Fibroblast of skin of right biceps (primary cell): ENCODE data around the gene PPRC1.

Source experiments
- DNase-seq: peaks from one replicate; pipeline ENCODE4 v3.0.0-alpha.2; 2013

Gene PPRC1

DNA sequence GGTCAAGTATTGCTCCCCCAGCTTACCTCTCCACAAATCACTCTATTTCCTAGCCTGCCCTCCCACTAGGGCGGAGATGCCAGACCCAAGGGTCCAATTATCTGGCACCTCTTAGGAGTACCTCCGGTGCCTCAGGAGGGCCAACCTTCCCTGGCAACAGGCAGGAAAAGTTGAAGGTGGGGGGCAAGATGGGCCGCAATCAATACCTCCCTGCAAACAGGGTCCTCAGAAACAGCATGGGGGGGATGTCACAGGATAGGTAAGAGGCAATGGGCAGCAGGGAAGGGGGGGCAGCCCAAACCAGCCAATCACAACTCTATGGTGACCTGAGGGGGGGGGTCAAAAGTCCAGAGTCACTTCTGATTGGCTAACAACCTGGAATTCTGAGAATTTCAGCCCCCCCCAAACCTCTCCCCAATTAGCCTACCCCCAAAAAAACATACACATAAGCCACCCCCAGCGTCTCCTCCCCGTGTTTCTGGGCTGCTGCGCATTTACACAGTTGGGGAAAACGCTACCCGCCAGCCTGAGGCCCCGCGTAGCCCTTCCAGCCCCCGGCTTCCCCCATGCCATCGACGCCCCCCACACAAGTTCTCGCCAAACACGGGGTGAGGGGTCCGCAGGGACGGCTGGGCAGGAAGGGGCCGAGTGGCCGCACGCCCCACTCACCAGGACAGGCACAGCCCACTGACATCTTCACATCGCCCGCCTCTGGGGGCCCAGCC is 13.3 kb upstream of the PPRC1 start:
- DNase-seq: peak; percentile 90

DNA sequence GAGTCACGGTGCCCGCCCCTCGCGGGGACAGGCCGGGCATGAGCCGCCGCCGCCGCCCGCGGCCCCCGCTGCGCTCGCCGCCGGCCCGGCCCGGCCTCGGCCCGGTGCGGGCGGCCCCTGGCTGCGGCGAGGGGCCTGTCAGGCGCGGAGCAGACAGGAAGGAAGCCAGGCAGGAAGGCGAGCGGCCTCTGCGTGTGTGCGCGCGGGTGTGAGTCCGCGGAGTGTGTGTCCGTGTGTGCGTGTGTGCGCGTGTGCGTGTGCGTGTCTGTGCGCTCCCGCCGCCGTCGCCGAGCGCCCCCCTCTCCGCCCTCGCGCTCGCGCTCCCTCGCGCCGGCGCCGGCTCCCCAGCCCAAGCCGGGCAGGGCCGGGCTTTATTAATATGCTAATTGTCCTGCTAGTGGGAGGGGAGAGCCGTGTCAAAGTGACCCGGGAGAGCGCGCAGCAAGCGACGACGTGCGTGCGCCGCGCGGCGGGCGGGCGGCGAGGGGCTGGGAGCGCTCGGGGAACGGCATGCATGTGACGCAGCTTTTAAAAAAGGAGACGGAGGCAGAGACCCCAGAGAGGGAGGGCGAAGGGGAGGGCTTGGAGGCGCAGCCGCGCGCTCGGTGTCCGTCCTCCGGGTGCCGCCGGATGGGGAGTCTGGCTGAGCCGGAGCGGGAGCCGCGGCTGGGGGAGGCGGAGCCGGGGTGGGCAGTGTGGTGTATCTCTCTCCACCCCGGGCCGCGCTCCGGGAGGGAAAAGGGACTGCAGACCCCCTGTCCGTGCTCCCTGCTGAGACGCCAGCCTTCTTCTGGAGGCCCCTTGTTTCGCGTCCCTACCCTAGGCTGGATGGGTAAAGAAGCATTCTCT is 12.5 kb upstream of the PPRC1 start, which contains the start of gene LDB1:
LDB1 (minus strand) TSS at position 227 of the 849 bp plus-strand sequence. CDS start 258 bp downstream, outside the sequence.
- DNase-seq: peak; percentile 88

DNA sequence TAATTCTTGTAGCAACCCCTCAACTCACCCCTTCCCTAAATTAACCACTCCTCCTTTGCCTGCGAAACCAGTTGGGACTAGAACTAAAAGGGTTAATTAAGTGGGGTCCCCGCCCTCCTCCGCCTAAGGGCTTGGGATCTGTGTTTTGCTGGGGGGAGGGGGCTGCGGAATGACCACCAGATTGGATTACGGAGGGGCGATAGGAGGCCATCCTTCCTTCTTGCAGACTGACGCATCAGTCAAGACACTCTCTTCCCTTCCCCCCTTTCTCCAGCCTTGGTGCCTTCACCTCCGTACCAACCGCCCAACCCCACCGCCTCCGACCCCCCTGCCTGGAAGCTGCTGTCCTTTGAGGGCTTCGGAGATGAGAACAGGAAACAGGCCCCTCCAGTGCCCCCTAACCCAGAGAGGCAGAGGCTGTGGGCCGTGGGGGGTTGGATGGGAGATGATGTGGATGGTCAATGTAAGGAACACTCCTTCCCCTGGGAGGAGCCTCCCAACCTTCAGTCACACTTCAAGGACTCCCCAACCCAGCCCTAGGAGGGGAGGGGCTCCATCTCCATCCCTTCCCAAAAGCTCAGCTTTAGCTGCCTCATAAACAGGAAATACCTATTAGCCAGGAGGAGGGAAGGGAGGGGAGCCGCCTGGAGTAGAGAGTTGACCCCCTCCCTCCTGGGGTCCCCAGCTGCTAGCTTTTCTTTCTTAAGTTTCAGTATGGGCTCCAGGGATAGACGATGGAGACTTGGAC is 11.7 kb upstream of the PPRC1 start:
- DNase-seq: peak; percentile 95

DNA sequence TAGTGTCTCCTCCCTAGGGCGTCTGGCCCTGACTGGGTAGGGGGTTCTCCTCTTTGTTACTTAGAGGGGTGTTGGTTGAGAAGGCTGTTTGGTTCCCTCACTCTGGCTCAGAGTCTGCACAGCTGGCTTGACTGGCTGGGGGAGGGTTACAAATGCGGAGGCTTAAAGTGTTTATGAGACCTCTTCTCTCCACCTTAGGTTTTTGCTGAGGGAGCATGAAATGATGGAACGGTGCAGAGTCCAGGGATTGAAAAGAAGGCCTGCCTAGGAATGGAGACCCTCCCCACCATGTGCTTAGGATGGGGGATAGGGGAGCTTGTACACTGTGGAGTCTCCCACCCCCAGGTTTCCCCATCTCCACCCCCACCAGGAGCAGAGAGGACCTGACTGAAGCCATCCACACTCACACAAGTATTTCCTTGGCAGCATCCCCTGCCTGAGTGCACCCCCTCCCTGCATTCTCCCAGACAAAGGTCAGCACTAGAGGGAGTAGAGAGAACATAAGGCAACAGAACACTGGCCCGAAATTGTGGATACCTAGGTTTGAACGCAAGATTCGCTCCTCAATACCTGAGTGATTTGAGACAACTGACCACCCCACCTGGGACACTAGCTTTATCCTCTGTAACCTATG is 11.0 kb upstream of the PPRC1 start:
- peak; percentile 77 for DNase-seq

DNA sequence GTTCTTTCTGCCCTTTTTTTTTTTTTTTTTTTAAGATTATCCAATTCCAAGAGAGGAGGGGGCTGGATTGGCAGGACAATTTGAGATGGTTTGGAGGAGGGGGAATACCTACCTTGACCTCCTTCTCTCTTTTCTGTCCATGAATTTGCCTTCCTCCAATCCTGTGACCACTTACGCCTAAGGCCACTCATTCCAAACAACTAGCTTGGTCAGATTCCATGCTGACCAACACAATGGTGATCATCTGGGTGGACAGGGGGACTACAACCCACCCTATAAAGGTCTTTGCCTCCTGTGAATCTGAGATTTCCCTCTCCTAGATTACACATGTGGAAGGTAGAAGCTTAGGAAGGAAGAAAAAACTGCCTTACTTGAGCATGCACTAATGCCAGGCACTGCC is 10.4 kb upstream of the PPRC1 start:
- no peak for DNase-seq

DNA sequence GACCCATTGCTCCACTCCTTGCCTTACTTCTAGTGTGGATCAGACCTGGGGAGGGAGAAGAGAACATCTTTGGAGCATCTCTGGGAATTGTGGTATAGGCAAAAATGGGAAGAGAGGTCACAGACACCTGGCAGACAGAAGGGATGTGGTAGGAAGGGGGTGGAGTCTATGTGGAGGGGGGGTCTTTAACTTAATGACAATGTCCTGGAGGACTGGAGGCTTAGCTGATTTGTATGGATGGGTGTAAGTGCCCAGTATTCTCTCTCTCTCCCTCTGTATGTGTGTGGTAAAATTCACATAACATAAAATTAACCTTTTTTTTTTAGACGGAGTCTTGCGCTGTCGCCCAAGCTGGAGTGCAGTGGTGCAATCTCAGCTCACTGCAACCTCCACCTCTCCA is 9.6 kb upstream of the PPRC1 start:
- DNase-seq: no peak

DNA sequence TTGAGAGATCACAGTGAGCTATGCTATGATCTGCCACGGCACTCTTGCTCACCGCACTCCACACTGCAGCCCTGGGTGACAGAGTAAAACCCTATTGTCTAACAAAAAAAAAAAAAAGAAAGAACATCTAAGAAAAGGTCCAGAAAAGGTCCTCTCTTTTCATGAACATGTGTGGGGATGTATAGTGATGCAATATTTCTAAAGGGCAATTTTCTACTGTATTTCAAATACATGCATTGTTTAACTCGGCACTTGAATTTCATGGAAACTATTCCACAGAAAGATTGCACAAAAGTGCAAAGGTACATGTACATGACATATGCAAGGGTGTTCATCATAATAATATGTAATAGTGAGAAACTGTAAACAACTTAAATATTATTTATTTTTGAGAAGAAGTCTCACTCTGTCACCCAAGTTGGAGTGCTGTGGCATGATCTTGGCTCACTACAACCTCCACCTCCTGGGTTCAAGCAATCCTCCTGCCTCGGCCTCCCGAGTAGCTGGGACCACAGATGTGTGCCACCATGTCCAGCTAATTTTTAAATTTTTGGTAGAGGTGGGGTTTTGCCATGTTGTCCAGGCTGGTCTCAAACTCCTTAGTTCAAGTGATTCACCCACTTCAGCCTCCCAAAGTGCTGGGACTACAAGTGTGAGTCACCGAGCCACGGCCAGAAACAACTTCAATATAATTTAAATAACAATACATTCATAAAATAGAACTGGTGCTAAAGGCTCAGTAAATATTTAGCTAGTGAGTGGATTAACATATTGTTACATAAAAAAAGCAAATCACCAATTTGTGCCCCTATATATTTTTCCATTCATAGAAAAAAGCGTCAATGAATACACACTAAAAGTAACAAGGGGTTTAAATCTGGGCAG is 1.3 kb upstream of the PPRC1 start:
- DNase-seq: peak; percentile 66

DNA sequence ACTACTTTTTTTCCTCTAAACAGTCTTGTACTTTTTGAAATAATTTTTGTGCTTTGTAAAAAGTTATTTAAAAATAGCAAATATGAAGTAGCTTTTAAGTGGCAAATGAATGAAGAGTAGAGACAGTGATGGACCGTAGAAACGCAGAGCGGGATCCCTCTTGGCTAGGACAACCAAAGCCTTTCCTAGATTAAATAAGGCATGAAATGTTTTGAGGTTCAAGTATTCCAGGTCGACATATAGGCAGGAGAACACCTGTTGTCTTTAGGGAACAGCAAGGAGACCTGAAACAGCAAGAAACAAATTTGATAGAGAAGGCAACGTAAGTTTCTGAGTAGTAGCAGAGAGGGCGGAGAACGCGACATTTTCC is 662 bp upstream of the PPRC1 start:
- DNase-seq: no peak

DNA sequence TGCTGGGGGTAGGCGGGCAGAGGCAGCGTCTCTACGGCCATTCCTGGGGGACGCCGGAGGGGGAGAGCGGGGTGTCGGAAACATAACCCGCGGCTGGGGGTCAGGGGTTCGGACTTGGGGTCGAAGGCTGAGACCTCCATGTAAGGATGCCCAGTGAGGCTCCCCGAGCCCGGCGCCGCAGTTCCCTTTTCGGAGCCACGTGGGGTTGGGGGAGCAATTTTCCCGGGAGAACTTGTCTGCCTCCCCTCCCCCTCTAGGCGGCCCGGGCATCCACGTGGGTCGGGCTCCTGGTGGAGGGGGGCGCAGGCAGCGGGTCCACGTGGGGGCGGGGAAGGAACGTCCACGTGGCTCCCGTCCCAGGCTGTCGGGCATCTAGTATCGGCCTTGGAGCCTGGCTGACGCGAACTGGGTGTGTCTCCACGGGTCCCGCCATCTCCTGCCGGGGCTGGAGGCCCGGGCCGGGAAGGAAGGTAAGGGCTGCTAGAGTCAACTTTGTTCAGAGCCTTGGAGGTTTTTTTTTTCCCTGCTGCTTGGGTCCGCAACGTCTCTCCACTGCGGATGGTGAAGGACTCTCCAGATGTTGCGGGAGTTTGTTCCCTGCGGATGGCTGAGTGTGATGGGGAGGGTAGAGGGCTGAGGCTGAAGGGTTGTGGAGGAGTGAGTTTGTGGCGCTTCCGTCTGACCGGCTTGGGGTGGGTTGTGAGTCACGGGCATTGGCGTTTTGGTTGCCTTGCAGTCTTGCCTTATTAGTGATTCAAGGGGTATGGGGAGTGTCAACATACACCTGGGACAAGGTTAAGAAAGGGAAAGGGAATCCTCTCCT is 744 bp downstream of the PPRC1 start:
- peak; percentile 86 for DNase-seq

DNA sequence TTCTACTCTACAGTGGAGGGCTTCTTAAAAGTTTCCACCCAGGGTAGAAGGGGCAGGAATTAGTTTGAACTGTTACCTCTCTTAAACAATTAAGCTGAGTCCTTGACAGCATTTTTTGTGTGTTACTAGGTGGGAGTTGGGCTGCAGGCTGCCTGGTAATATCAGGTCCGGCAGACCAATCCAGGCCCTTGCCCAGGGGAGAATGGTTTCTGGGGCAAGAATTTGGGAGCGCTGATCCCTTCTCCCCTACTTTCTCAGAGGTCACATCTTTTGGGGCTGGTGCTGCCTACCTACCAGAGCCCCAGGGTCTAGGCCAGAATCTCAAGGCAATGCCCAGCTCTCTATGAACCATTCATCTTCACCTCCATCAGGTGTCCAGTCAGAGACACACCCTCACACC is 1.6 kb downstream of the PPRC1 start:
- DNase-seq: no peak

DNA sequence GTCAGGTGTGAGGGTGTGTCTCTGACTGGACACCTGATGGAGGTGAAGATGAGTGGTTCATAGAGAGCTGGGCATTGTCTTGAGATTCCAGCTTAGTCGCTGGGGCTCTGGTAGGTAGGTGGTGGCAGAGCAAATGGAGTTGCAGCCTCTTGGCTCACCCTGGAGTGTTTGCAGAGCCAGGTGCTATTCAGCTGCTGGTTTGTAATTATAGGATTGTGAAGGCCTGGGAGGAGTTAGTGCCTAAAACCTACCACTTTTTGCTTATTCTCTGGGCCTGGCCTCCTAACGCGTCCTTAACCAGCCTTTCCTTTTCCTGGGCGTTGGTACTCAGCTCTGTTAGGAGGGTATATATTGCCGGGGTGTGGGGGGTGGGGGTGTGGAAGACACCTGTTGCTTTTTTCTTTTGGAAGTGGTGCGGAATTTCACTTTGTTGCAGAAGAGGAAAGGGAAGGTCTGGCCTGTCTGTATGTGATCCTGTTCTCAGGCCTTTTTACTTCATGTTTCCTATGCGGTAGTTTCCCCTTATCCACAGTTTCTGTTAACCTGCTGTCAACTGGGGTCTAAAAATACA is 3.2 kb downstream of the PPRC1 start:
- no peak for DNase-seq

DNA sequence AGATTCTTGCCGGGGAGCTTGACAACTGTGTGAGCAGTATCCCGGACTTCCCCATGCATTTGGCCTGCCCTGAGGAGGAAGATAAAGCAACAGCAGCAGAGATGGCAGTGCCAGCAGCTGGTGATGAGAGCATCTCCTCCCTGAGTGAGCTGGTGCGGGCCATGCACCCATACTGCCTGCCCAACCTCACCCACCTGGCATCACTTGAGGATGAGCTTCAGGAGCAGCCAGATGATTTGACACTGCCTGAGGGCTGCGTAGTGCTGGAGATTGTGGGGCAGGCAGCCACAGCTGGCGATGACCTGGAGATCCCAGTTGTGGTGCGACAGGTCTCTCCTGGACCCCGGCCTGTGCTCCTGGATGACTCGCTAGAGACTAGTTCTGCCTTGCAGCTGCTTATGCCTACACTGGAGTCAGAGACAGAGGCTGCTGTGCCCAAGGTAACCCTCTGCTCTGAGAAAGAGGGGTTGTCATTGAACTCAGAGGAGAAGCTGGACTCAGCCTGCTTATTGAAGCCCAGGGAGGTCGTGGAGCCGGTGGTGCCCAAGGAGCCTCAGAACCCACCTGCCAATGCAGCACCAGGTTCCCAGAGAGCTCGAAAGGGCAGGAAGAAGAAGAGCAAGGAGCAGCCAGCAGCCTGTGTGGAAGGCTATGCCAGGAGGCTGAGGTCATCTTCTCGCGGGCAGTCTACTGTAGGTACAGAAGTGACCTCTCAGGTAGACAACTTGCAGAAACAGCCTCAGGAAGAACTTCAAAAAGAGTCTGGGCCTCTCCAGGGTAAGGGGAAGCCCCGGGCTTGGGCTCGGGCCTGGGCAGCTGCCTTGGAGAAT is 6.7 kb downstream of the PPRC1 start:
- DNase-seq: no peak

DNA sequence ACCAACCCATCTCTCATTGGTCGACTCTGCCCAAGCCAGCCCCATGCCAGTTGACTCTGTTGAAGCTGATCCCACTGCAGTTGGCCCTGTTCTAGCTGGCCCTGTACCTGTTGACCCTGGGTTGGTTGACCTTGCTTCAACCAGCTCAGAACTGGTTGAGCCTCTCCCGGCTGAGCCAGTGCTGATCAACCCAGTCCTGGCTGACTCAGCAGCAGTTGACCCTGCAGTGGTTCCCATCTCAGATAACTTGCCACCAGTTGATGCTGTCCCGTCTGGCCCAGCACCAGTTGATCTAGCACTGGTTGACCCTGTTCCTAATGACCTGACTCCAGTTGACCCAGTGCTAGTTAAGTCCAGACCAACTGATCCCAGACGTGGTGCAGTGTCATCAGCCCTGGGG is 7.4 kb downstream of the PPRC1 start:
- DNase-seq: no peak

DNA sequence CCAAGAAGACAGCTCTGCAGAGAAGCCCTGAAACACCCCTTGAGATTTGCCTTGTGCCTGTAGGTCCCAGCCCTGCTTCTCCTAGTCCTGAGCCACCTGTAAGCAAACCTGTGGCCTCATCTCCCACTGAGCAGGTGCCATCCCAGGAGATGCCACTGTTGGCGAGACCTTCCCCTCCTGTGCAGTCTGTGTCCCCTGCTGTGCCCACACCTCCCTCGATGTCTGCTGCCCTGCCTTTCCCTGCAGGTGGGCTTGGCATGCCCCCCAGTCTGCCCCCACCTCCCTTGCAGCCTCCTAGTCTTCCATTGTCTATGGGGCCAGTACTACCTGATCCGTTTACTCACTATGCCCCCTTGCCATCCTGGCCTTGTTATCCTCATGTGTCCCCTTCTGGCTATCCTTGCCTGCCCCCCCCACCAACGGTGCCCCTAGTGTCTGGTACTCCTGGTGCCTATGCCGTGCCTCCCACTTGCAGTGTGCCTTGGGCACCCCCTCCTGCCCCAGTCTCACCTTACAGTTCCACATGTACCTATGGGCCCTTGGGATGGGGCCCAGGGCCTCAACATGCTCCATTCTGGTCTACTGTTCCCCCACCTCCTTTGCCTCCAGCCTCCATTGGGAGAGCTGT is 8.2 kb downstream of the PPRC1 start:
- DNase-seq: no peak

DNA sequence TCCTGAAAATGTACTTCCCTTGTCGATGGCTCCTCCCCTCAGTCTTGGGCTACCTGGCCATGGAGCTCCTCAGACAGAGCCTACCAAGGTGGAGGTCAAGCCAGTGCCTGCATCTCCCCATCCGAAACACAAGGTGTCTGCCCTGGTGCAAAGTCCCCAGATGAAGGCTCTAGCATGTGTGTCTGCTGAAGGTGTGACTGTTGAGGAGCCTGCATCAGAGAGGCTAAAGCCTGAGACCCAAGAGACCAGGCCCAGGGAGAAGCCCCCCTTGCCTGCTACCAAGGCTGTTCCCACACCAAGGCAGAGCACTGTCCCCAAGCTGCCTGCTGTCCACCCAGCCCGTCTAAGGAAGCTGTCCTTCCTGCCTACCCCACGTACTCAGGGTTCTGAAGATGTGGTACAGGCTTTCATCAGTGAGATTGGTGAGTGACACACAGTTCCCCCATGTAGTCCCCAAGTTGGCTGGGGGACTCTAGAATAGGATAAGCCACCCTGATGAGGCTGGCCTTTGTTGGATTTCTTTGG is 8.8 kb downstream of the PPRC1 start:
- DNase-seq: no peak

DNA sequence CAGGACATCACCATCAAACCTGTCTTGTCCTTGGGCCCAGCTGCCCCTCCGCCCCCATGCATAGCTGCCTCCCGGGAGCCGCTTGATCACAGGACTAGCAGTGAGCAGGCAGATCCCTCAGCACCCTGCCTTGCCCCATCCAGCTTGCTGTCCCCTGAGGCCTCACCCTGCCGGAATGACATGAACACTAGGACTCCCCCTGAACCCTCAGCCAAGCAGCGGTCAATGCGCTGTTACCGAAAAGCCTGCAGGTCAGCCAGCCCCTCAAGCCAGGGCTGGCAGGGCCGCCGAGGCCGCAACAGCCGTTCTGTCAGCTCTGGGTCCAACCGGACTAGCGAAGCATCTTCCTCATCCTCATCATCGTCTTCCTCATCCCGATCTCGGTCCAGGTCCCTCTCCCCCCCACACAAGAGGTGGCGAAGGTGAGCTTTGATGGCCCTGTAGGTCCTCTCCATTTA is 14.2 kb downstream of the PPRC1 start:
- DNase-seq: no peak

DNA sequence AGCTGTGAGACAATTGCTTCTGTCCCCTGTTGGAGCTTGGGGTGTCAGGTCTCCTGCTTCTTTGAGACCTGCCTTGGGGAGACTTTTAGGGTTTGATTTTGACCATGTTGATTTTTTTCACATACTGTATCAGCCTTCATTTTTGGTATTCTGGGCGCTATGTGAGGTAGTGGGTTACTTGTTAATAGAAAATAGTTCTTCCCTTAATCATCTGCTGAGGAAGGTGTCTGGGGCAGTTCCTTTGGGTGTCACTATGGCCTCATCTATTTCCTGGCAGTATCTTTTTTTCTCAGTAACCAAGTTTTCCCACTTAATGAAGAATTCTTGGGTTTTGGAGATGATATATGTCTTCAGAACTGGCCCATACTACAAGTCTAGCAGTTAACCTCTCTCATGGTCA is 14.7 kb downstream of the PPRC1 start:
- no peak for DNase-seq

DNA sequence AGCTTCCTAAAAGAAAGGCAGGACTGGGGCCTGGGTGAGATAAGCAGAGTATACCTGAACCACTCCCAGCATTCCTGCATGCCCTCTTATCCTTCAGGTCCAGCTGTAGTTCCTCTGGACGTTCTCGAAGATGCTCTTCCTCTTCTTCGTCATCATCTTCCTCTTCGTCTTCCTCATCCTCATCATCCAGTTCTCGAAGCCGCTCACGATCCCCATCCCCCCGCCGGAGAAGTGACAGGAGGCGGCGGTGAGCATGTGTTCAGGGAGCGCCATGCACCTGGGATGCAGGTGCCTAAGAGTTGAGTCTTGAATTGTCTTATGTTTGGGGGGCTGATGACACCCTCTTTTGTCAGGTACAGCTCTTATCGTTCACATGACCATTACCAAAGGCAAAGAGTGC is 15.4 kb downstream of the PPRC1 start:
- no peak for DNase-seq
